NCI-H2171 treated with DMSO at 0.1 percent for 48 hours (cell line): ENCODE measurements around the gene EFNA3.
A peak's percentile ranks its signal among the peaks of the same experiment; 100 is the strongest.

Source experiments
- DNase-seq: peaks from one replicate; lab custom pipeline; 2025; lab: John Stamatoyannopoulos, UW

EFNA3 gene

DNA sequence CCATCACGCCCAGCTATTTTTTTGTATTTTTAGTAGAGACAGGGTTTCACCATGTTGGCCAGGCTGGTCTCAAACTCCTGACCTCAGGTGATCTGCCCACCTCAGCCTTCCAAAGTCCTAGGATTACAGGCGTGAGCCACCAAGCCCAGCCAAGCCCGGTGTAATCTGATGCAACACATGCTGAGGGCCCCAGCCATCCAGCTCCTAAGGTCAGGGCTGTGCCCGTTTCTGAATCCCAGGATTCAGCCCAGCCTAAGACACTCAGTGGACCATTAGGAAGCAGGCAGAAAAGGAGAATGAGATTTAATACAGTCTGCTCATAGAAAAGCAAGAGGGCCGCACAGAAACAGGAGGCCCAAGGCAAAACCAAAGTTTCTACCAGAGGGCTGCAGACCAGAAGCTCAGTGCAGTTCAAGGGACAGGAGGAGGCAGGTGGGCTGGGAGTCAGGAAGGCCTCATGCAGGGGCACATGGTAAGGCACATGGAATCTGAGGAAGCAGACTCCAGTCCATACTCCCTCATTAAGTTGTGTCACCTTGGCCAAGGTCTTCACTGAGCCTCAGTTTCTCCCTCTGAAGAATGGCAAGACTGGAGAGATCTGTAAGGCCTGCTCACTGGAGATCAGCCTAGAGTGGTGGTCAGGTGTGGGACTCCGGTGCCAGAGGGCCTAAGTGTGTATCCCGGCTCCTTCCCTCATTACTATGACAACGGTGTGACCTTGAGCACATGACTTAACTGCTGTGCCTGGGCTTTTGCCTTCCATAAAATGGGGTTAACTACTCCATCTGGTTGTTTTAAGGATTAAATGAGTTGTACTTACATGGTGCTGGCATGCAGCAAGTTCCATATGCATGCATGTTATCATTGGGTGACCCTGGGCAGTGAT lies 29.9 kb upstream of the EFNA3 start:
- DNase-seq: no peak

DNA sequence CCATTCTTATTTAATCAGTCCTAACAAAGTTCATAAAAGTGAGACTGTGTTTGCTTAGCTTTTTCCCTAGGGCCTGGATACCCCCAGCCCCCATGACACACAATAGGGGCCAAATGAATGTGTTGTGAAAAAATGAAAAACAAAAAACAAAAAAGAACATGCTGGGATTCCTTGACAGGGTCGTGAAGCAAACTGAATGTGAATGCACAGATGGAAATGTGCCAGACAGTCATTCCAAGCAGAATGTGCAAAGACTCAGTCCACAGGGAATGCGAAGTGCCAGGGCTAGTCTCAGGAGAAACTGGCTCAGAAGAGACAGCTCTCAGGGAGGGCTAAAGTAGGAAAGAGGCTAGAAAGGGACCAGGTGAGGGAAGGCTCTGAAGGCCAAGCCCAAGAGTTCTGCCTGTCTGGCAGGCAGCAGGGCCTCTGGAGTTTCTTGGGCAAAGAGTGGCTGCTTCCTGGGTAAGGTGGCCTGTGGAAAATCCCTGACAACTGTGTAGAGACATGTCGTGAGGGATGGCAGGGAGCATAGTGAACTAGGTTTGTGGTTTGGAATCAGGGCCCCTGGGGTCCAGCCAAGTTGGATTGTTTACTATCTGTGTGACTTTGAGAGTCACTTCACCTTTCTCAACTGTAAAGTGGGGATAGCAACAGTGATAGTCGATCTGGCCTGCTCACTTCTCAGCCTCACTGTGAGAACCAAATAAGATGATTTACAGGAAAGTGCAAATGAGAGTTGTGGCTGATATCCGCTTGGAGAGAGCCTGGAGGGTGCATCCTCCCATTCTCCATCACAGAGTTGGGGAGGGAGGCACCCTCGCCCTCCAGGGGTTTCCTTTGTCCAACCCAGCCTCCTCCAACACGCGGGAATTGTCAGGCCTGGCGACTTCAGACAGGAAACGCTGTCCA lies 28.7 kb upstream of the EFNA3 start:
- peak; percentile 18 for DNase-seq

DNA sequence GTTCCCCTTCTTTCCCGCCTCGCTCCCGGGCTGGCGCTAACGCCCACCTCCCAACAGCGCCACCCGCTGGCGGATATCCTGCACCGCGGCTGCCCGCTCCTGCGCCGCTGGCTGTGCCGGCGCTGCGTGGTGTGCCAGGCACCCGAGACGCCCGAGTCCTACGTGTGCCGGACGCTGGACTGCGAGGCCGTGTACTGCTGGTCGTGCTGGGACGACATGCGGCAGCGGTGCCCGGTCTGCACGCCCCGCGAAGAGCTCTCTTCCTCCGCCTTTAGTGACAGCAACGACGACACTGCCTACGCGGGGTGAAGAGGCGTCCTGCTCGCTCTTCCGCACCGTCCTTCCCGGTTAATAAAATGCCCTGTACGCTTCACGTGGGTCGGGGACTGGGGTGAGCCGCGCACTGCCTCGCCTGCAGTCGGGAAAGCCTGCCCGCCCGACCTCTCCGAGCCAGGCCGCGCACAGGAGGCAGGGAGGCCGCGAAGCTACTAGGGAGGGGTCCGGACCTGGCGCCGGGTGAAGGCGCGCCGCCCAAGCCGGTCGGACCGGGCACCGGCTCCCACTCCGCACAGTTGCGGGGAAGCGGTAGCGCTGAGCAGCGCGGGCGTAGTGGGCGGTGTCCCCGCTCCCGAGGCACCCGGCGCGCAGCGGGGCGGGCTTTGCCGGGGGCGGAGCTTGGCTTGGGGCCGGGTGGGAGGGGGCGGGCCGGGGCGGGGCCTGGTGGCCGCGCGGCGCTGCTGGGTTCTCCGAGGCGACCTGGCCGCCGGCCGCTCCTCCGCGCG lies 27.9 kb upstream of the EFNA3 start, which contains the start of gene ADAM15:
TSS of gene ADAM15 (plus strand) at position 757 of the 782 bp plus-strand sequence. CDS start 71 bp downstream, outside the sequence.
- DNase-seq: peak; percentile 53

DNA sequence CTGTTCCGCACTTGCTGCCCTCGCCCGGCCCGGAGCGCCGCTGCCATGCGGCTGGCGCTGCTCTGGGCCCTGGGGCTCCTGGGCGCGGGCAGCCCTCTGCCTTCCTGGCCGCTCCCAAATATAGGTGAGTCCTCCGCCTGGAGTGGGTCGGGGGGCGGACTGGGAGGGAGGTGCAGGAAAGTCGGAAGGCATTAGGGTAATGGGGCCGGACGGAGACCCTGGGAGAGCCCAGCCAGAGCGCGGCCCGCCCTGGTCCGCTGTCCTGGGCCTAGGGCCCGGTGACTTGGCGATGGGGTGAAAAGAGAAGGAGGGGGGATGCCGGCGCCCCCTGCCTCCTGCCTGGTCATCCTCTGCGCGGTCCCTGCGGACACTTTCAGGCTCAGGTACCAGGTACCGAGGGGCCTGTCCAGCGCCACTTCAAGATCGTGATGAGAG lies 27.3 kb upstream of the EFNA3 start:
- no peak for DNase-seq

DNA sequence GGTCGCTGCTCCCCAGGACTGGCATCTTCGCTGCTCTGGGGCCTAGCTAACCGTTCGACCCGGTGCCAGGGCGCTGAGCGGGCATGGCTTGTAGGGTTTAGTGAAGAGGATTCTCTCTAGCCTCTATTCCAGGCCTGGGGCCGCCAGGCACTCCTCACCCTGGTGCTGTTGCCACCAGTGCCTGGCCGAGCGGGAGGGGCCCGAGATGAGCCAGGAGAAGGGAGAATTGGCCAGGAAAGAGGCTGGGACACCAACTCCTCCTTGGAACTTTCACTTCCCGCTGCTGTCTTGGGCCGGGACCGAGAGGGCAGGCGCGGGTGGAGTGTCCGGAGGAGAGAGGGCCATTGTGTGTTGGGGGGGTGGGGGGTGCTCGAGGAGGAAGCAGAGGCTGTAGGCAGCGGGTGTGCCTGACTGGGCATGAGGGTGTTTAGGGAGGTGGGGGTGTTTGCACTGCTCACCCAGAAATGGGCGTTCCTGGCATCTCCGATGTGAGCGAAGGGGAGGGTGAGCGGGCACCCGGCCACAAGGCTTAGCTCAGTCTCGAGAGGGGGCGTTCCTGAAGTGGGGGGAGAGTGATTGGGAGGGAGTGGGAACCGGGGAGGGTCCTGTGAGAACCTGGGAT lies 26.7 kb upstream of the EFNA3 start:
- DNase-seq: peak; percentile 21

DNA sequence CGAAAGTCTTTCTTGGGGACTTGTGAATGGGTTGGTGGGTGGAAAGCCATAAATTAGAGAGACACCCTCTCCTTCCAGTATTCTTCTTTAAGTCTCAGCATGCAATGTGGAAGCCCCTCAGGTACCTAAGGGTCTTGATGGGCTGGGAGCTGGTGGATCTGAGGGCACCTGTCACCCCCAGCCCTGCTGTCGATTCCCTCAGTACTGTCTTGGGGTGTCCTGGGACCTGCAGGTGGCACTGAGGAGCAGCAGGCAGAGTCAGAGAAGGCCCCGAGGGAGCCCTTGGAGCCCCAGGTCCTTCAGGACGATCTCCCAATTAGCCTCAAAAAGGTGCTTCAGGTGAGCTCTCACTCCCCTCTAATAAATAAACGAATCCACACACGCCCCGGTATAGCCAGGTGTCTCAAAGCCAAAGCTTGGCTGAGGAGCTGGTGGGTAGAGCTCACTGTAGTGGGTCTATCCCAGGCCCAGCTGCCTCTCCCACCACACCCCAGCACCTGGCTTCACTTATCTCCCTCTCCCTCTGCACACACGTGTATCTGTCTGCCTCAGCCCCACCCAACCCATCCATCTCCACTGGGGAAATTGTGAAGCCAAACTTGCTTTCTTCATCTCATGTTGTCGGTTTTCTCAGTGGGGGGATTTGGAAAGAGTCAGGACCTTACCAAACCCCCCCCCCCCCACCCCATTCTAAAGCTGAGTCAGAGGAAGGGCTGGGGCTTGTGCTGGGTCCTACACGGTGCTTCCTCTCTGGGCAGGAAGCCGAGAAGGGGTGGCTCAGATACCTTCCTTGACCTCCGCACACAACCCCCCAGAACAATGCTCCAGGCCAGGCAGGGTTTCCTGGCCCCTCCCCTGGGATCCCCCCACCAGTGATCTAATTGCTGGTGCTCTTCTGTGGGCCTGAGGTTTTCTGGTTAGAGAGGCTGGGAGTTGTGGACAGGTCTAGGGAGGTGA lies 25.9 kb upstream of the EFNA3 start:
- DNase-seq: peak; percentile 68

DNA sequence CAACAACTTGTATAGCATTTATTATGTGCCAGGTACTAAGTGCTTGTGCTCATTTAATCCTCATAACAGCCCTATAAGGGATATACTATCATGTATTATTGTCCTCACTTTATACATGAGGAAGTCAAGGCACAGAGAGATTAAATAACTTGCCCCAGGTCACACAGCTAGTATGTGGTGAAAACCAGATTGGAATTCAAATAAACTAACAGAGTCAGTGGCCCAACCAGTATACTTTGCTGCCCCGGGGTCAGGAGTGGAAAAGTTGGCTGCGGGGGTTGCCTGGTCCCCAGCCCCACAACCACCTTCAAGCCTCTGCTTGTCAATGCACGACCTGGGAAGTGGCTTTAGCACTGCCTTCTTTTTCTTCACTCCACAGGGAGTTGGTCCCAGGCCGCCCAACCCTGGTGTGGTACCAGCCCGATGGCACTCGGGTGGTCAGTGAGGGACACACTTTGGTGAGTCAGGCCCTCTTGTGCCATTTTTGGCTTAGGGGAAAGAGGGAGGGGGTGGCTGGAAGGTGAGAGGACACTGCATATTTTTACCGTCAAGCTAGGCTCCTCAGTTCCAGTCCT lies 25.0 kb upstream of the EFNA3 start:
- DNase-seq: no peak

DNA sequence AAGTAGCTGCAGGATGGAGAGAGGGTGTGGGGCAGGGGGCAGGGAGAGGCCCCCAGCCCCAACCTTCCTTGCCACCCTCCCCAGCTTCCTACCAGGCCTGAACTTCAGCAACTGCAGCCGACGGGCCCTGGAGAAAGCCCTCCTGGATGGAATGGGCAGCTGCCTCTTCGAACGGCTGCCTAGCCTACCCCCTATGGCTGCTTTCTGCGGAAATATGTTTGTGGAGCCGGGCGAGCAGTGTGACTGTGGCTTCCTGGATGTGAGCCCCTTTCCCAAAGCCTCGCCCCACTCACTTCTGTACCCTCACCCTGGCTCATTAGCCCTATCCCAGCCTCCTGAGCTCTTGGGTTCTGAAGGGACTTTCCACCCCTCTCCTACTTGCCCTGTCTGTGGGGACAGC lies 21.5 kb upstream of the EFNA3 start:
- DNase-seq: no peak

DNA sequence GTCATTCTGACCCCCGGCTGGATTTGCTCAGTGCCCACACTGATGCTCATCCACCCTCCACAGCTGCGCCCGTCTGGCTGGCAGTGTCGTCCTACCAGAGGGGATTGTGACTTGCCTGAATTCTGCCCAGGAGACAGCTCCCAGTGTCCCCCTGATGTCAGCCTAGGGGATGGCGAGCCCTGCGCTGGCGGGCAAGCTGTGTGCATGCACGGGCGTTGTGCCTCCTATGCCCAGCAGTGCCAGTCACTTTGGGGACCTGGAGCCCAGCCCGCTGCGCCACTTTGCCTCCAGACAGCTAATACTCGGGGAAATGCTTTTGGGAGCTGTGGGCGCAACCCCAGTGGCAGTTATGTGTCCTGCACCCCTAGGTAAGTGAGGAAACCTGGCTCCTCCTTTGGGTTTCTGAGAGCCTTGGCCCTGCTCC lies 20.8 kb upstream of the EFNA3 start:
- no peak for DNase-seq

DNA sequence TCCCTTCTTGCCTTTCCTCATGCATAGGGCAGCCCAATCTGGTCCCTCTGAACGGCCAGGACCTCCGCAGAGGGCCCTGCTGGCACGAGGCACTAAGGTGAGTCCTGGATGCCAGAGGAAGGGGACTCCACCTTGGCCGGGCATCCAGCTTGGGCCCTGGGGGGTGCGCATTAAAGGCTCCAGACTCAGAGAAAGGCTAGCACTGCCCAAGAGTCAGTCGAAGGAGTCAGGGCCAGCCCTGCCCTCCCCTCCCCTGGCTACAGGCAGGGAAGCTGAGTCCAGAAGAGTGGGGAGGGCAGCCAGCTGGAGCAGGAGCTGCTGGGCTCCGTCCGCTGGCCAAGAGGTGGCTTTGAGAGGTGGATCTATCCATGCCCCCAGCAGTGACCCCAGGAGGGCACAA lies 17.9 kb upstream of the EFNA3 start:
- DNase-seq: no peak

DNA sequence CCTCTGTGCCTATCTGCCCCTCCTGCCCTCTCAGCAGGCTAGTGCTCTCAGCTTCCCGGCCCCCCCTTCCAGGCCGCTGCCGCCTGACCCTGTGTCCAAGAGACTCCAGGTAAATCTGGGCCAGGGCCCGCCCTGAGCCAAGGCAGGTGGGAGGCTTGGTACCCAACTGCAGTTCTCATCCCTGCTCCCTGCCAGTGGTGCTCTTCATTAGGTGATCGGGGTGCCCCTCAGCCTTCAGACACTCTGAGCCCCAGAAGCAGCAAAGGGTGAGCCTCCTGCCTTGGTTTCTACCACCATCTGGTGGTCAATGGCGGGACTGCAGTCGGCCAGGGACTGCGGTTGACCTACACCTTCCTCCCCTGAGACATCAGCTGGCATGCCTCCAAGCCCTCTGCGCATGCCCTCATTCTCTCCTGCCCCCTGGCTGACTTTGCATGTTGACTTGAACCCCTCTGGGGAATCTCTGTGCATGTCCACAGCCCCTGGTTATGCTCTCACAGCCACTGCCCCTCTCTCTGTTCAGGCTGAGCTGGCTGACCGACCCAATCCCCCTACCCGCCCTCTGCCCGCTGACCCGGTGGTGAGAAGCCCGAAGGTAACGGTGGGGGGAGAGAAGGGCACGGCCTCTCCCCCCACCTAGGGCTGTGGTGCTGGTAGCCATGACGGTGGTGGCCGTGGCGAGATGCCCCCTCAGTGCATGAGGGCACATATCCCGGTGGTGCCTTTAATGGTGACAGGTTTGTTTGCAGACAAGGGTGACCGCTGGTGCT lies 17.1 kb upstream of the EFNA3 start:
- peak; percentile 88 for DNase-seq

DNA sequence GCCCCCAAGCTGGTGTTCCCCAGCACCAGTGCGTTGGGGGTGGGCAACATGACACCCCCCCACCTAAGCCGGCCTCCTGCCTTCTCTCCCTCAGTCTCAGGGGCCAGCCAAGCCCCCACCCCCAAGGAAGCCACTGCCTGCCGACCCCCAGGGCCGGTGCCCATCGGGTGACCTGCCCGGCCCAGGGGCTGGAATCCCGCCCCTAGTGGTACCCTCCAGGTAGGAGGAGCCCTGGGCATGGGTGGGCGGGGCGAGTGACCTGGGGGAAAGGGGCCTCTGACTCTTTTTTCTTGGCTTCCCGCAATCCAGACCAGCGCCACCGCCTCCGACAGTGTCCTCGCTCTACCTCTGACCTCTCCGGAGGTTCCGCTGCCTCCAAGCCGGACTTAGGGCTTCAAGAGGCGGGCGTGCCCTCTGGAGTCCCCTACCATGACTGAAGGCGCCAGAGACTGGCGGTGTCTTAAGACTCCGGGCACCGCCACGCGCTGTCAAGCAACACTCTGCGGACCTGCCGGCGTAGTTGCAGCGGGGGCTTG lies 16.4 kb upstream of the EFNA3 start:
- DNase-seq: no peak

DNA sequence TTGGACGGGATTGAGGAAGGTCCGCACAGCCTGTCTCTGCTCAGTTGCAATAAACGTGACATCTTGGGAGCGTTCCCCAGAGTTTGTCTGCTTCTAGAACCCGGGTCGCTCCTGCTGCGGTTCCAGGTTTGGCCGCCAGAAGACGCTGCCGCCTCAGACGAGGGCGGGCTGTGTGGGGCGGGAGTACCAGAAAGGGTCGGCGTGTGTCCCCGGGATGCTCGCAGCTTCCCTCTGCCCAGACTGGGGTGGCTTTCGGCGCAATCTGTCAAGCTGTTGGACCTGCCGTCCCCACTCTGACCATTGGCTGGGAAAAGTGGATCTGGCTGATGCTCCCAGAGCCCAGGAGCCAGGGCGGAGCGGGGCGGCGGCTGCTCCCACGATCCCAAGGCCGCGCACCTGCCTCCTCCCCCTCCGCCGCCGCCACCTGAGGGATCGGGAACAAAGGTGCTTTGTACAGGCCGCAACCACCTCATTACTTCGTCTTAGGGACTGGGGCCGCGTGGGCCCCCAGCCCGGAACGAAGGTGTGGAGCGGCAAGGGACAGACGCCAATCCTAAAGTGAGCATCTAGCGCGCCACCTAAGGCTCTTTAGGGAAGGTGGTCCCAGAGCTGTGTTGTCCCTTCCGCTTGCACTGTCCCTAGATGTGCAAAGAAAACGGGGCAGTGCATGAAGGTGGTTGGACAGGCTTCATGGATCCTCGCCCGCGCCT lies 15.8 kb upstream of the EFNA3 start:
- DNase-seq: peak; percentile 60

DNA sequence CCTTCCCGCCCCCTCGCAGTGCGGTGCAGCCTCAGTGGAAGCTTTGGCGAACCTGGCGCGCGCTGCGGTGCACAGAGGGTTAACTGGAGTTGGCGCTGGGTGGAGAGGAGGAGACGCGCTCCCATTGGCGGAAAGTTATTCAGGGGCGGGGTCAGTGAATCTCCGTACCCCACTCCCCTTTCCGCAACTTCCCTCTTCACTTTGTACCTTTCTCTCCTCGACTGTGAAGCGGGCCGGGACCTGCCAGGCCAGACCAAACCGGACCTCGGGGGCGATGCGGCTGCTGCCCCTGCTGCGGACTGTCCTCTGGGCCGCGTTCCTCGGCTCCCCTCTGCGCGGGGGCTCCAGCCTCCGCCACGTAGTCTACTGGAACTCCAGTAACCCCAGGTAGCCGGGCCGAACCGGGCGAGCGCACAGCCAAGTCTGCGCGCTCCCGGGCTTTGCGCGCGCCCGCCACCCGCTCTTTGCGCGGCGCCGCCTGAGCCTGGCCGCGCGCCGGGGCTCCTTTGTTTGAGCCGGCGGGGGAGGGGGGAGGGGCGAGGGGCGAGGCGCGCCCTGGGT lies 15.0 kb upstream of the EFNA3 start, which contains the start of gene EFNA4:
TSS of gene EFNA4 (plus strand) at position 191 of the 561 bp plus-strand sequence. CDS start at position 275, 84 bp downstream.
- peak; percentile 76 for DNase-seq

DNA sequence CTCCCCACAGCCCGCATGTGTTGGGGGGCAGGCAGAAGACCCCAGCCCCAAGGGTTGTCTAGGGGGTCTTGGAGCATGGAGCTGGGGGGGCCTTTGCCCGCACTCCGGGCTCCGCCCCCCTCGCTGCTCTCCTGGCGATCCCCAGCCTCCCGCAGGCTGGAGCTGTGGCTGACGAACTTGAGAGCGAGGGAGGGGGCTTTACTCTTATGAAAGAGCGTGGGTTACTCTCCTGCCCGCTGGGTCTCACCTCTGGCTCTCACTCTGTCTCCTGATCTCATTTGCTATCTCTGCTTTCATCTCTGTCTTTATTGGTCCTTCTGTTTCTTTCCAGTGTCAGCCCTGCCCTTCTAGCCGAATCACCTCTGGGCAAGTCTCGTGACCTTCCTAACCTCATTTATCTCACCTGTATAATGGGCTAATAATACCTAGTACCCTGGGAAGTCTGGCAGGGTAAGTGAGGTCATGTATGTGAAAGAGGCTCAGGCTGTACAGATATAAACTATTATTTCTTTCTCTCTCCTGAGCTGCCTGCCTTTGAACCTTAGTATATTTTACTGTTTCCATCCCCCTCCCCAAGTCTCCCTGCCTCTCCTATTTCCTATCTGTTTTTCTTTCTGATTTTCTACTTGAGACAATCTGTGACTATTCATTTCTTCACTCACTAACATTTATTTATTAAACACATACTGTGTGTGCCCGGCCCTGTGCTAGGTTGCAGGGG lies 14.4 kb upstream of the EFNA3 start:
- DNase-seq: peak; percentile 40

DNA sequence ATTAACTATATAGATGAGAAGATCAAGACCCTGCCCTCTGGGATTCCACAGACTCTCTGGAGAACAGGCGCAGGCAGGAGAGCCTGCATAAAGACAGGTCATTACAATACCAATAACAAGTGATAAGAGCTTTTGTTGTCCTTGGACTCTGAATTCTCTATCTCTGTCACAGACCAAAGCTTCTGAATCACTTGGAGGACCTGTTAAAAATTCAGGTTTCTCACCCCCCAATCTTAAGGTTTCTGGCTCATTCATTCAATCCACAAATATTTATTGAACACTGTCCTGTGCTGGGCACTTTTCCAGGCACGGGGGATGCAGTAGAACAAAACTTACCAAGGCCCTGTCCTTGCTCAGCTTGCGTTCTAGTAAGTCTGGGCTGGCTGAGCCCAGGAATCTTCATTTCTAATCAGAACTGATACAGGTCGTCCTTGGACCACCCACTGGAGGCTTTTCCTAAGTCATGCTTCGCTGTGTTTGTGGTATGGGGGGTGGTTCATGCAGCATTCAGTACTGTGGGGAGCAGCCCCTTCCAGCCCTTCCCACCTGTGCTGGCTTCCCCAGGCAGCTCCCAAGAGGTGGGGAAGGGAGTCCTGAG lies 13.7 kb upstream of the EFNA3 start:
- DNase-seq: no peak

DNA sequence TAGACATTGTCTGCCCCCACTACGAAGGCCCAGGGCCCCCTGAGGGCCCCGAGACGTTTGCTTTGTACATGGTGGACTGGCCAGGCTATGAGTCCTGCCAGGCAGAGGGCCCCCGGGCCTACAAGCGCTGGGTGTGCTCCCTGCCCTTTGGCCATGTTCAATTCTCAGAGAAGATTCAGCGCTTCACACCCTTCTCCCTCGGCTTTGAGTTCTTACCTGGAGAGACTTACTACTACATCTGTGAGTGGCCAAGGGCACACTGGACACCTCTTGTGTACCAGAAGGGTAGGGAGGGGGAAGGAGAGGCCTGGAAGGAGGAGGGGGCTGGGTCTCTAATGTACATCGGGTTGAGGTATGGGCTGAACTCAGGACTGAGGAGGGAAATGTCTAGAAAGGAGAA lies 11.9 kb upstream of the EFNA3 start:
- DNase-seq: no peak
